HG02588 (cell line): Measurements from ENCODE around the gene ELMOD3.
"Not testable (repeated sequence)": the region's sequence is repeated elsewhere in the genome, so short reads cannot be mapped to it uniquely, and the experiment has no call there.

ENCODE experiments used
- ATAC-seq: cut with Tn5 transposase; IDR thresholded peaks from one replicate; pipeline ENCODE4 v1.9.1; 2021; ENCODE audit warnings: mild to moderate bottlenecking, moderate library complexity; ENCODE audit not compliant: unreplicated experiment

Gene ELMOD3

DNA sequence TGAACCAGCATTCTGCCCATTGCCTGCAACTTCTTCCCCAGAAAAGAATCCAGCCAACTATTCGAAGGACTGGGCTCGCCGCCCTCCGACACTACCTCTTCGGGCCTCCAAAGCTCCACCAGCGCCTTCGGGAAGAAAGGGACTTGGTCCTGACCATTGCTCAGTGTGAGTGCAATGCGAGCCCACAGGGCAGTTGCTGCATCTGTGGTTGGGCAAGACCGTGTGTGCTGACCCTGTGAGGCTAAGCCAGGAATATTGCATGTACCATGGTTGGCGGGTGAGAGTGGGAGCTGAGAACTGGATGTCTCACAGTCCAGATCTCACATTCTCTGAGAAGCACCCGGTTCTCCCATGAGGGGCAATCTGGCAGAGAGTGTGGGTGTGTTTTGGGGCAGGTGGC lies 16.5 kb downstream of the ELMOD3 start:
- no peak for ATAC-seq

DNA sequence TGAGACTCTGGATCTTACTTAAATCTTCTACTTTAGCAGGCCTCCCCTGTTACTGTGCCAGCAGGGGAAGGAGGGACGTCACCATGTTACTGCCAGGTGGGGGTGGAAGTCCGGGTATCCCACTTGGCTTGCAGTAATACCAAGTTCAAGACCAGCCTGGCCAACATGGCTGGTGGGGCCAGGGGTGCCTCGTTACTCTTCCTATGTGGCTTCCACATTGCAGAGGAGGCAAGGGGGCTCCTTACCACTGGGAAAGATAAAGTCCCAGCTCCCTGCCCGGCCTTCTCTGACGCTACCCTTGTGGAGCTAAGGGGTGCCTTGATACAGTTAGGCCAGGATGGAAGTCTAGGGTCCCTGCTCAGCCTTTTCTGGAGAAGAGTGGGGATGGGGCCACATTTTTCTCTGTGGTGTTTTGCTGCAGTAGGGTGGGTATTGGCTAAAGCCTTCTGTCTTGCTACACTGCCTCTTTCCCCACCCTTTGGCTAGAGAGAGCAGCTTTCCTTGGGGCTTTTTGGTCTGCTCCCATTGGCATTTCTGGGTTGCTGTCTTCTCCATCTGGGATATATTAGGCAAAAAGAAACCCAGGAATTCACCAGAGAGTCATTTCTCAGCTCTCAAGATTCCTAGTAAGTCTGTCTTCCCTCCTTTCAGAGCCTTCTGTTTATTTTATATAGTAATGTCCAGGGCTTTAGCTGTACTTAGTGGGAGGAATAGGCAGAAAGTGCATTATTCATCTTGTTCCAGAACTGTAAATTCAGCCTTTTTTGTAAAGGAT lies 21.9 kb downstream of the ELMOD3 start:
- ATAC-seq = no peak

DNA sequence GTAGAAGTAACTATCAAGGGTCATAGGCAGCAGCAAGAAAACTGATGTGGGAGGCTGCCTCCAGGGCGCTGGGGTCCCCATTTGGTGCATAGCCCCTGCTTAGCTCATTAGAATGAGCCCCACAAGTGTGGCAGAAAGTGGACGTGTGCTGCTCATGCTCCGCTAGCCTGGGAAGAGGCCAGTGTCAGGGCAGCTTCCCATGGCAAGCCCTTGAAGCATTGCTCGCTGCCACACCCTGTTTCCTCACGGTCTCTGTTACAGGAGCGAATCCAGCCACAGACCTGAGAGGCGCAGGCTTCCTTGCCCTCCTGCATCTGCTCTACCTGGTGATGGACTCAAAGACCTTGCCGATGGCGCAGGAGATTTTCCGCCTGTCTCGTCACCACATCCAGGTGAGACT lies 22.5 kb downstream of the ELMOD3 start:
- no peak for ATAC-seq

DNA sequence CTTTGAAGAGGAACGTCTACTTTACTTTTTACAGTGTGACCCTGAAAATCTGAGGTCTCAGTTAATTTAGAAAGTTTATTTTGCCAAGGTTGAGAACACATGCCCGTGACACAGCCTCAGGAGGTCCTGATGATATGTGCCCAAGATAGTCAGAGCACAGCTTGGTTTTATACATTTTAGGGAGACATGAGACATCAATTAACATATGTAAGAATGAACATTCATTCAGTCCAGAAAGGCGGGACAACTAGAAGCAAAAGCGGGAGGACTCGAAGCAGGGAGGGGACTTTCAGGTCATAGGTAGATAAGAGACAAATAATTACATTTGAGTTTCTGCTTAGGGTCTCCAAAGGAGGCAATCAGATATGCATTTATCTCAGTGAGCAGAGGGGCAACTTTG lies 23.7 kb downstream of the ELMOD3 start:
- no peak for ATAC-seq

DNA sequence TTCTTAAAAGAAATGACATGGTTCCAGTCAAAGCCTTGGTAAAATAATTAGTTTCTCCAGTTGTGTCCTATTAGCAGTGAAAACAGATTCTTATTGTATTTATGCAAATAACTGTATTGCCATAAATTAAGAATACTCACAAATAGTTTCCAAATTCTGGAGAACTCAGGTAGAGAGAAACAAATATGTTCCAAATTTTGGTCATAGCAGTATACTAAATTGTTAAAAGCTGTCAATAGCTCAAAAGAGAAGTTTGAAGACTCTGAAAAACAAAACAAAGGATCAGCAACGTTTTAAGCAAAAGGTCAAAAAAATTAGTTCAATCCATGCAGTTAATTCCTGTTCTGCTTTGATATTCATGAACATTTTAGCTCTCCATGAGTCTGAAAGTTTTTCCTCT lies 25.5 kb downstream of the ELMOD3 start:
- ATAC-seq = no peak

DNA sequence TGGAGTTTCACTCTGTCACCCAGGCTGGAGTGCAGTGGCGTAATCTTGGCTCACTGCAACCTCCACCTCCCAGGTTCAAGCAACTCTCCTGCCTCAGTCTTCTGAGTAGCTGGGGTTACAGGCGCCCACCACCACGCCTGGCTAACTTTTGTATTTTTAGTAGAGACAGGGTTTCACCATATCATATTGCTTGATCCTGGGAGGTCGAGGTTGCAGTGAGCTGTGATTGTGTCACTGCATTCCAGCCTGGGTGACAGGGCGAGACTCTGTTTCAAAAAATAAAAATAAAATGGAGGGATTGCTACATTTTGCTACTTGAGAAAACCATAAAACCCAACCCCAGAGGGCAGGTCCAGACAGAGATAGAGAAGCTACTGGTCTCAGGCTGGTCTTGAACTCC lies 28.6 kb downstream of the ELMOD3 start:
- not testable (repeated sequence) for ATAC-seq

DNA sequence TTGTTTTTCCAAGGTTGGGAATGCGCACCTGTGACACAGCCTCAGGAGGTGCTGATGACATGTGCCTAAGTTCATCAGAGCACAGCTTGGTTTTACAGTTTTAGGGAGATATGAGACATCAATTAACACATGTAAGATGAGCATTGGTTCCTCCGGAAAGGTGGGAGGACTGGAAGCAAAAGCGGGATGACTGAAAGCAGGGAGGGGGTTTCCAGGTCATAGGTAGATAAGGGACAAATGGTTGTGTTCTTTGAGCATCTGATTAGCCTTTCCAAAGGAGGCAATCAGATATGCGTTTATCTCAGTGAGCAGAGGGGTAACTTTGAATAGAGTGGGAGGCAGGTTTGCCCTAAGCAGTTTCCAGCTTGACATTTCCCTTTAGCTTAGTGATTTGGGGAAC lies 29.3 kb downstream of the ELMOD3 start:
- no peak for ATAC-seq

DNA sequence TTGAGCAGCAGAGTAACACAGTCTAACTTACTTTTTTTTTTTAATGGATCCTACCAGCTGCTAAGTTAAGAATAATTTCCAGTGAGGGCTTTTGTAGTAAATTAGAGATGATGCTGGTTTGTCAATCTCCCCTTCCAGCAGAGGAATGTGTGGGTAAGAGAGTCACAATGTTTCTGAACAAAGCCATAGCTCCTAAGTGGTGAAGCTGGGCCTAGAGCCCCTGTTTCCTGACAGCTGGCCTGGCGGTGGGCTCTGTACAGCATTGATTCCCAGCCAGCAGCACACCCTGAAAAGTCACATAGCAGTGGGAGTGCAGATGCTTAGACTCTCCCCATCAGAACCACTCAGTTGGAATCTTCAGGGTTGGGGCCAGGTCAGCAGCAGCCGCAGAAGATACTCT lies 31.2 kb downstream of the ELMOD3 start:
- no peak for ATAC-seq

DNA sequence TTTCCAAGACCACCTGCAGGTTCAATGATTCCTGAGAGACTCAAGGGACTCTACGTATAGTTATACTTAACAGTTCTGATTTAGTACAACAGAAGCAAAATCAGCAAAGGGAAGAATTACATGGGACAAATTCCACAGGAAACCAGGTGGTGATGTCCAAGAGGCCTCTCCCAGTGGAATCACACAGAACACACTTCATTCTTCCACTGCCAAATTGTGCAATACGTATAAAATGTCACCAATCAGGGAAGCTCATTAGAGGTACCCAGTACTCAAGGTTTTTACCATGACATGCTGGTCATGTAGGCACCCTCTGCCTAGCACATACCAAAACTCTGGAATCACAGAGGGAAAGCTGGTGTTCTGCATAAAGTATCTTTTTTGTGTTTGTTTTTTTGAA lies 33.2 kb downstream of the ELMOD3 start:
- ATAC-seq = no peak

DNA sequence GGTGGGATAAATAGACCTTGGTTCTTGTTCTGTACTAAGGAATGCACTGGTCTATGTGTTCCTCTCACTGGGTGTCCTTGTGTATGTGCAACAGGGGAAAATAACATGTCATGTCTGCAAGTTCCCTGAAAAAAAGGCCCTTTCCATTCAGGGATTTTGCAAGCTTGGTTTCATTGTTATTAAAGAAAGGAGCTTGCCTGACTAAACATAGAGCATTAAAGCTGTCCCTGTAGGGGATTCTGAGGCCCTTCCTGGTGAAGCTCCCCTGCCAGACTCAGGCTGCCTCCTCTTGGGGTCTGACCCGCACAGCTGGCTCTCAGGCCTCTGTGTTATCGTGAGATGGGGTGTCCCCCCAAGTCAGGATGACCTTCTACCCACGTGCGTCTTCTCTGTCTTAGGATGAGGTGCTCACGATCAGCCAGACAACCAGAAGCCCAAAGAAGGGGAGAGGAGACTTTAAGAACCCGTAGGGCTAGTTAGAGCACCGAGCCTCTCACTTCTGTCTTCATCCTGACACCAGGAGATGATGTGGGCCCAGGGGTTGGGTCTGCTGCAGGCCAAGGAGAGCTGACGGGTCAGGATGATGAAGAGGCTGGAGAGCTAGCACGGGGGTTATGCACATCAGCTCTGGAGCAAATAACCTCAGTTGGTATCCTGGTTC lies 34.4 kb downstream of the ELMOD3 start:
- no peak for ATAC-seq

DNA sequence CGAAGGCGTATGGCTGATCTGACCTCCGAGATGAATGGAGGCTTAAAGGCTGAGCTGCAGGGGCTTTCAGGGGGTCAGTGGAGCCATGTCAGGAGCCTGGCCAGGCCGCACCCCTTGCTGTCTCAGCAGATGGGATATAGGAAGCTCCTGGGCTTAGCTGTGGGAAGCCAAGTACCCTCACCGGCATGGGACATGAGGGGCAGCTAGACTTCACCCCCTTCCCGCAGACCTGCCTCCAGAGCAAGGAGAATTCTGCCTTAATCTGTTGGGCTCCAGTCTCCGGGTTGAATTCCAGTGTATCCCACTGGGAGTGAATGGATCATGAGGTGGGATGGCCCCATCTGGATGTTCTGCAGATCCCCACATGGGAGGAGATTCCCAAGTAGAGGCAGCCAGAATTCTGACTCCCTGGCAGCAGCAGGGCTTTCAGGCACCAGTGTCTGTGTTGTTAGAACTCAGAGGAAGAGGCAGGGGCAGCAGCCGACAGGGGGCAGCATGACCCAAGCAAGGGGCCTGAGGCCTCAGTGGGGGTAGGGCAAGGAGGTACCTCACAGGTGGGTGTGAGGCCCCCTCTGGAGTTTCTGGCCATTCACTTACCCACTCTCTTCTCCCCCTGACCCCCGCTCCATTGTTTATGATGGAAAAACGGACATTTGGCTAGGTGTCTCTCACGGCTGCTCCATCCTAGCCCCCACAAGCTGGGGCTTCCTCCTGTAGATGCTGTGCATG lies 36.5 kb downstream of the ELMOD3 start:
- ATAC-seq = no peak

DNA sequence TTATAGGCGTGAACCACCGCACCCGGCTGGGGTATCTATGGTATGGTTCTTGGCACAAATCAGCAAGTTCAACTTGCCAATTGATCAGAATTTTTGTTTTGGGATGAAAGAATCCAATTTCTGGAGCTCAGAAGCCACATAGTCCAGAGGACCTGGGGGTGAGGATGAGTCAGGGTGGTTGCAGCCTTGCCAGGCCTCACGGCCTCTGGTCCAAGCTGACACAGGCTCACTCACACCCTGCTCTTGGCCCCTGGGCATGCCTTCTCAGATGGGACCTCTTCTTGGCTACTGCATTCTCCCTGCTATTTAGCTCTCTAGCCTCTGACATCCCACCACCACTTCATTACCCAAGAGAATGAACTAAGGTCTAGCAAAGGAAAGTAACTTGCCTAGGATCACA lies 39.3 kb downstream of the ELMOD3 start:
- ATAC-seq = no peak

DNA sequence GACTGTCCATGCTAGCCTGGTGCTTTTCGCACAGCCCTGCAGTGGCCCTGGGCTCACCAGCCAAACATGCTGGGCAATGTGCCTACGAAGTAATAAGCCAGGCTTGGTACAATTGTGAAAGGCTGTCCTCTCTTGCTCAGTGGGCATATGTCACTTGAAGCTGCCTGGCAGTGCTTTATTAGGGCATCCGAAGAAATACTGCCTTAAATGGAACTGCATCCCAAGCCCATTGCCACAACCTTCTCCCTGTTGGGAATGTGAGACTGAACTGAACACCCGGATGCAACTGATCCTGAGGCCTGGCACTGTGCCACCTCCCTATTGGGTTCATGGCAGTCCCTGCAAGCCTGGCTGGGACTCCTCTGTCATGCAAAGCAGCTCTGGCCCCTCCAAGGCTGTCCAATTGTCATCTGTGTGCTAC lies 39.7 kb downstream of the ELMOD3 start:
- ATAC-seq = no peak

DNA sequence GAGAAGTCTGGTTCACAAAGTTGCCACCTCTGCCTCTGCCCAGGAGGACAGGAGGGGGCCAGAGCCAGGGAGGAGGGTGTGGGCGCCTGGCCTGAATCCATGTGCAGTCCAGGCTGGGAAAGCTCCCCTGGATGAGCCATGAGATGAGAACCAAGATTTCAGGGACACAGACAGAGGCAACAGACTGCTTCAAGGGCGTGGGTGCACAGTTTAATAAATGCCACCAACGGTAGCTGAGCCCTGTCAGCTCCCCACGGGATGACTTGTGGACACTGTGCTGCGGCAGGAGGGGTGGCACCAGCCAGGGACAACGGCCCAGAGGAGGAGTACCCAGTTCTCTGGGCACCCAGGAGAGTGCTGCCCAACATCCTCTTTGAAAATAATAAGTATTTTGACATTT lies 40.4 kb downstream of the ELMOD3 start:
- no peak for ATAC-seq

DNA sequence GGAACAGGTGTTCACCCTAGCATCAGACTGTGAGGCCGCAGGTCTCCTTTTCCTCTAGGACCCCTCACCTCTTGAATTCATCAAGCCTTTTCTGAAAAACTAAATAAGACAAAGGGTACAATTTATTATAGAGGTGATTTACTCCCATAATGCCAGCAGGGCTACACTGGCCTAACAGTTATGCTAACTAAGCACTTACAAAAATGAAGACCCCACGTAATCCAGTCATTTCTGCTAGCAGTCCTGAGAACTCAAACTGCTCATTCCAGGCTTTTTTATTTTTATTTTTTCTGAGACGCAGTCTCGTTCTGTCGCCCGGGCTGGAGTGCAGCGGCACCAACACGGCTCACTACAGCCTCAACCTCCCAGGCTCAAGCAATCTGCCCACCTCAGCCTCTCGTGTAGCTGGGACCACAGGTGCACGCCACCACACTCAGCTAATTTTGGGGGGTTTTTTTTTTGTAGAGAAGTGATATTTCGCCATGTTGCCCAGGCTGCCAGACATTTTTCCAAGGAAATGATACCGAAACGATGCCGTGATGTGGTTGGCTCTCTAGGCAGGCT lies 41.4 kb downstream of the ELMOD3 start:
- no peak for ATAC-seq

DNA sequence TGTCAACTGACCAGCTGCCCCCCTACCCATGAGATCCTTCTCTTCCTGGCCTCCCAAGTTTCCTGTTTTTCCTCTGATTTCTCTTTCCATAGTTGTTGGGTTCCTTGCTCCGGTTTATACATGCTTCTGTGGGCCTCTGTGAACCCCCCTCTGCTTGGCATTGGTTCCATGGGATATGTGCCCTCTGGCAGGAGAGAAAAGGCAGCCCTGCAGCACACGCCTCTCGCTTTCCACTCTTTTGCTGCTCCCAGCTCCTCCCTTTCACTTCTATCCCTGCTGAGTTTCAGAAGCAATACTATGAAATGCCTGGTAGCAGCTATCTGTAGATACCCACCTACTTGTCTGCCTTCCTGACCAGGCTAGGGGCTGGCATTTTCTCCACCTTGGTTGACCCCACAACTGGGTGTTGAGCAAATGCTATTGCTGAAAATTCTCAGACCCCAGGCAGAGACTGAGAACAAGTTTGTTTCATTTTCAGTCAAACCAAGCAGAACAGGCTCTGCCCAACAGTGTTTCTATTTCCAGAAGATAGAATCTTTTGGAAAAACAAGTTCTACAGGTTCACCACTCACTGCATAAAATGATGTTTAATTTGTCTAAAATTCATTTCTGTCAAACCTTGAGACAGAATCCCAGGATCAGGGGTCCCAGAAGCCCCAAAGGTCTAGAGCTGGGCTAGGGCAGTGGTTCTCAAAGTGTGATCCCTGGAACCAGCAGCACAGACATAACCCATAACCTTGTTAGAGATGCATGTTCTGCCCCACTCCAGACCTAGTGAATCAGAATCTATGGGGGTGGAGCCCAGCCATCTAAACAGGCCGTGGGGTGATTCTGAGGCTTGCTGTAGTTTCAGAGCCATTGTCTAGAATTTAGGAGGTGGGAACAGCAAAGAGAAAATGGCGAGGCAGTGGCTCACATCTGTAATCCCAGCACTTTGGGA lies 42.2 kb downstream of the ELMOD3 start:
- no peak for ATAC-seq

DNA sequence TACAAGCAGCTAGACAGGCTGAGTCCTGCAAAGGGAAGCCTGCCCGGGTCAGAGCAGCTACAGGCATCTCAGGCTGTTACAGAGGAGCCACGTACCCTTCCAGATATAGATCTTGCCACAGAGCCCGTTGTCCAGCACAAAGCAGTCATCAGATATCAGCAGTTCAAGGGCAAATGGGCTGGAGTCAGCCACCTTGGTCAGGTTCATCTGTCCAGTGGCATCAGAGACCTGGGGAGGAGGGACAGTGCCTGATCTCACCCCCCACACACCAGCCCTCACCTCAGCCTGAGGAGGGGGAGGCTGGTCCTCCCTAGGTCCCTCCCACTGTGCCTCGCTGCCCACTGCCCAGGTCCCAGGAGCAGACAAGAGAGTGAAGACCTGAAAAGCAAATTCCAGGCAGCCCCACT lies 43.4 kb downstream of the ELMOD3 start:
- ATAC-seq = no peak

DNA sequence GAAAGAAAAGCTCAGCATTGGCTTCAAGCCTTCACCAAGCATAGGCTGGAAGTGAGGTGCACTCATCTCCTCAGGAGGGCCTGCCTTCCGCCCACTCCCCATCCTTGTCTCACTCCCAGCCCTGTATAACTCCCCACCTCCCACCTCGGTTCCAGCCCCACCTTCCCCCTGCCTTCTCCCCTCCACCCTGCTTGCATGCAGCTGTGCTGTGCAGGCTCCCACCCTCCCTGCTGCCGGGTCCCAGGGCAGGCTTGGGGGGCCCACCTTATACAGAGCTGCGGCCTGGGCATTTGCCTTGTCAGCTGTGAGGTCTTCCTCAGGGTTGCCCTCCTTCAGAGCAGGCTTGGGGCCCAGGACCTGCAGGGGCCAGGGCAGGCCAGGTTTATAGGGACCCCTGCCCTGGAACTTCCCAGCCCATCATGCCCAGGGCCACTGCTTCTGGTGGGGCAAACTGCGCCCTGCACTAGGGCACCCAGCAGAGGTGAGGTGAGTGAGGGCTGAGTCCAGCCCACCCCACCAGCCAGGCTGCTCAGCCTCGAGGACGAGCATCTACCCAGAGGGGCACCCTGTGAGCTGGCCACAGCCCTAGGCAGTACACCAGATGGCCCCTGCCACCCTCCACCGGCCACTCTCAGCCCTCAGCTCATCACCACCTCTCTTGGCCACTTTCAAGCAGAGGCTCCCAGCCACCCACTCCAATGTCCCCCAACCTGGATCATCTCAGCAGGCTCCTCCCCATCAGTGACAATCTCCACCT lies 44.0 kb downstream of the ELMOD3 start:
- no peak for ATAC-seq

DNA sequence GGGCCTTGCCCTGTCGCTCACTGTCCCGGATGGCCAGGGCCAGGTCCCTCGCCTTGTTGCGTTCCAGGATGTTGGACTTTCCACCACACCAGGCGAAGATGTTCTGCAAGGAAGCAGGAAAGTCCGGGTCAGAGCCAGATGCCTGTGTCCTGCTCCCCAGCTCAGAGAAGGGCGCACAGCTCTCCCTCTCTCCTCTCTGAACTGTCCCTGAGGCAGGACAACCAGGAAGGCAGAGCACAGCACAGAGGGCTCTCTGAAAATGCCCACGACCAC lies 44.5 kb downstream of the ELMOD3 start:
- ATAC-seq = no peak

DNA sequence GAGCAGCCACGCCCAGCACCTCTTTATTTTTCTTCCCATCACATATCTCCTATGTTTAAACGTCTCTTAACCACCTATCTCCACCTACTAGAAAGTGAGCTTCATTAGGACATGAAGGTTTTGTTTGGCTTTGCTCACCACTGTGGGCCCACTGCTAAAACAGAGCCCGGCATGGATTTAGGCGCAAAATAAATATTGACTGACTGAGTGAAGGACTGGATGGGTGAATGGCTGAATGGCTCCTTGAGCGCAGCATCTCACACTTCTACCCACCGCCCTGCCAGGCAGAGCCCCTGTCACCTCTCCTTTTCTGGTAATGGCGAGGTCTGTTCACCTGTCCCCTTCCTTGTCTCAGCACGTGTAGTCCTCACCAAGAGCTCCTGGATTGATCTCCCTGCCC lies 45.5 kb downstream of the ELMOD3 start:
- ATAC-seq = no peak
